K562 (cell line): ENCODE data around the gene RRBP1. TPM values are rescaled to one million over a fixed set of nuclear protein-coding genes. Genes with fewer than 3 reads are reported as not detected.

Experiments used
- FOXK1 ChIP-seq: sonication (generic); formaldehyde crosslinking; IDR thresholded peaks from 2 replicates; pipeline ENCODE4 v1.8.0; 2022; ENCODE audit warnings: missing genetic modification reagents, mild to moderate bottlenecking, borderline replicate concordance
- MCM2 ChIP-seq: fragments of 450-650 bp; IDR thresholded peaks from 2 replicates; pipeline ENCODE4 v1.6.1; 2017; ENCODE audit warnings: low read depth, mild to moderate bottlenecking
- MYBL2 ChIP-seq, 2 experiments: fragments of 450-650 bp in 1 of 2; sonication (generic) in 1 of 2; formaldehyde crosslinking in 1 of 2; IDR thresholded peaks; 2 replicates each; pipeline versions ENCODE4 v1.6.1 to v1.8.1; 2017 to 2022; ENCODE audit warnings: borderline replicate concordance in 1 of 2, inconsistent platforms in 1 of 2, low read depth in 1 of 2, mild to moderate bottlenecking in 1 of 2, missing genetic modification reagents in 1 of 2, moderate library complexity in 1 of 2
- NCOA6 ChIP-seq: fragments of 450-650 bp; IDR thresholded peaks from 2 replicates; pipeline ENCODE4 v1.6.1; 2017; ENCODE audit warnings: mild to moderate bottlenecking
- NR4A1 ChIP-seq, 2 experiments: fragments of 250-450 bp in 1 of 2; fragments of 450-650 bp in 1 of 2; sonication (Bioruptor Pico) in 1 of 2; IDR thresholded peaks; 2 replicates each; pipeline versions ENCODE4 v1.4.0 to v1.6.1; 2016 to 2020; ENCODE audit warnings: mild to moderate bottlenecking in 2 of 2, missing compliant biosample characterization in 1 of 2, missing genetic modification characterization in 1 of 2, moderate library complexity in 1 of 2
- RB1 ChIP-seq: fragments of 450-650 bp; IDR thresholded peaks from 2 replicates; pipeline ENCODE4 v1.6.1; 2017; ENCODE audit warnings: low read depth, mild to moderate bottlenecking
- ZNF407 ChIP-seq: fragments of 450-650 bp; IDR thresholded peaks from 2 replicates; pipeline ENCODE4 v1.6.1; 2016; ENCODE audit warnings: low read depth
- polyA plus RNA-seq, 8 experiments: library from polyadenylated mRNA; depleted of rRNA in 4 of 8; stranded (reverse) in 5 of 8; unstranded in 3 of 8; fragments of >200 nt; fragmentation: Nextera tagmentation in 2 of 8; fragmentation: Illumina TruSeq in 1 of 8; extraction: Ambion mirVana in 2 of 8; extraction: Trizol in 1 of 8; gene quantifications; 2 replicates each; pipeline versions ENCODE4 v1.2.1 to v1.2.3, GENCODE V29; 2011 to 2014; ENCODE audit warnings: inconsistent platforms in 1 of 8, missing spikeins in 1 of 8
- total RNA-seq, 7 experiments: library from RNA; depleted of rRNA in 6 of 7; stranded (reverse); fragments of >200 nt in 6 of 7; fragmentation: Illumina TruSeq in 2 of 7; extraction: Trizol in 2 of 7; gene quantifications; 2 replicates each; pipeline versions ENCODE4 v1.2.1 to v1.2.3, GENCODE V29; 2011 to 2021; ENCODE audit warnings: low replicate concordance in 1 of 7
- TF ChIP-seq, protein P1 (sequence below): fragments of 250-450 bp; sonication (Bioruptor Pico); IDR thresholded peaks from 2 replicates; pipeline ENCODE4 v1.8.0; 2021; ENCODE audit warnings: moderate library complexity, mild to moderate bottlenecking, inconsistent platforms
- TF ChIP-seq, protein P2 (sequence below), 2 experiments: IDR thresholded peaks; 2 replicates each; pipeline ENCODE4 v1.6.1; 2011; ENCODE audit warnings: borderline replicate concordance in 1 of 2, control low read depth in 1 of 2, low read depth in 1 of 2, low read length in 1 of 2, mild to moderate bottlenecking in 1 of 2, mixed read lengths in 1 of 2, moderate library complexity in 1 of 2; ENCODE audit not compliant: insufficient read depth in 1 of 2, insufficient read length in 1 of 2, poor library complexity in 1 of 2, severe bottlenecking in 1 of 2; ENCODE audit errors: extremely low read depth in 1 of 2
- TF ChIP-seq, protein P3 (sequence below): fragments of 250-450 bp; sonication (Bioruptor Pico); IDR thresholded peaks from 2 replicates; pipeline ENCODE4 v1.5.0; 2021; ENCODE audit warnings: mild to moderate bottlenecking, moderate library complexity

The RRBP1 gene
- total and polyA plus RNA-seq, 9 of the 15 experiments (the other 6 are each of a cell fraction or from before 2014, with no cell fraction given): 0.84 to 32.0 (median 17.6) TPM

DNA sequence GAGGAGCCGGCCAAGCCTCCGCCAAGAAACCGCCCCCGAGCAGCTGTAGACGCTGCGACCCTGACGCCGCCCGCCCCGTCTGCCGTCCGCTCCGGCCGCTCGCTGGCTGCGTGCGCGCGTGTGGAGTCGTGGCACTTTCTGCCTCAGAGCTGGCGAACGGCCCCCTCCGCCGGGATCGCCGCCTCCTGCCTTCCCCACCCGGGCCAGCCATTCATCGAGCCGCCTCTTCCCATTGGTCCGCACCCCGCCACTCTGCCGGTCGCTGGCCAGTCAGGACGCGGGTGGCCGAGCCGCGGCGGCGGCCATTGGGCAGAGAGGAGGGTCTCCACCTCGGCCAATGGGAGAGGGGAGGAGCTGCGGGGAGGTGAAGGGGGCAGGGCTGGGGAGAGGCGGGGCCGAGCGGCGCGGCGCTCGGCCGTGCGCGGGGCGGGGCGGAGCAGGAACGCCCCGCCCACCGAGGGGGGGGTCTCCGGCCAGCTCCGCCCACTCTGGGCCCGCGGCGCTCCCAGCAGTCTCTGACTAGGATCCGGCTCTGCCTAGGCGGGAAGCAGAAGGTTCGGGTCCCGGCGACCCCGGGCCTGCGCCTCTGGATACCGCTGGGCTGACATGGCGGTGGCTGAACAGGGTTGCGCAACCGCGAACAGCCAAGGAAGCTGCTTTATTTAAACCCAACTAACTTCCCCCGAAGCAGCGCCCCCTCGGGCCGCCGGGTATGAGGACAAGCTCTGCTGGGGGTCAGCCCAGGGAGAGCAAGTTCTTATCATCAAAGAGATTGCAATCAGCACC lies at the start of gene RRBP1 (continued):
- TF ChIP-seq RB1 (peak; percentile 62; the same call in 1 of the 2 replicates), ZNF407 (no peak), MCM2 (no peak), MYBL2 (IDR thresholded peaks at IDR 0.05; ENCODE audit: low read depth) (no peak), MYBL2 (CRISPR knock-in tag; IDR thresholded peaks at IDR 0.05; ENCODE audit: borderline replicate concordance) (no peak), NCOA6 (peak; percentile 76), NR4A1 (CRISPR knock-in tag; IDR thresholded peaks at IDR 0.05) (no peak), NR4A1 (tag; IDR thresholded peaks at IDR 0.05) (no peak), FOXK1 (CRISPR knock-in tag) (no peak)
- TF ChIP-seq, protein P1, sequence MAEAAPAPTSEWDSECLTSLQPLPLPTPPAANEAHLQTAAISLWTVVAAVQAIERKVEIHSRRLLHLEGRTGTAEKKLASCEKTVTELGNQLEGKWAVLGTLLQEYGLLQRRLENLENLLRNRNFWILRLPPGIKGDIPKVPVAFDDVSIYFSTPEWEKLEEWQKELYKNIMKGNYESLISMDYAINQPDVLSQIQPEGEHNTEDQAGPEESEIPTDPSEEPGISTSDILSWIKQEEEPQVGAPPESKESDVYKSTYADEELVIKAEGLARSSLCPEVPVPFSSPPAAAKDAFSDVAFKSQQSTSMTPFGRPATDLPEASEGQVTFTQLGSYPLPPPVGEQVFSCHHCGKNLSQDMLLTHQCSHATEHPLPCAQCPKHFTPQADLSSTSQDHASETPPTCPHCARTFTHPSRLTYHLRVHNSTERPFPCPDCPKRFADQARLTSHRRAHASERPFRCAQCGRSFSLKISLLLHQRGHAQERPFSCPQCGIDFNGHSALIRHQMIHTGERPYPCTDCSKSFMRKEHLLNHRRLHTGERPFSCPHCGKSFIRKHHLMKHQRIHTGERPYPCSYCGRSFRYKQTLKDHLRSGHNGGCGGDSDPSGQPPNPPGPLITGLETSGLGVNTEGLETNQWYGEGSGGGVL (CRISPR knock-in tag): no peak
- TF ChIP-seq, protein P2, sequence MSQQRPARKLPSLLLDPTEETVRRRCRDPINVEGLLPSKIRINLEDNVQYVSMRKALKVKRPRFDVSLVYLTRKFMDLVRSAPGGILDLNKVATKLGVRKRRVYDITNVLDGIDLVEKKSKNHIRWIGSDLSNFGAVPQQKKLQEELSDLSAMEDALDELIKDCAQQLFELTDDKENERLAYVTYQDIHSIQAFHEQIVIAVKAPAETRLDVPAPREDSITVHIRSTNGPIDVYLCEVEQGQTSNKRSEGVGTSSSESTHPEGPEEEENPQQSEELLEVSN (IDR thresholded peaks at IDR 0.05; ENCODE audit: borderline replicate concordance in 1 of 2, extremely low read depth in 1 of 2, insufficient read depth in 1 of 2, insufficient read length in 1 of 2, low read depth in 1 of 2, low read length in 1 of 2, poor library complexity in 1 of 2, severe bottlenecking in 1 of 2): peak in 1 of 2 experiments; percentile 34
- TF ChIP-seq, protein P3, sequence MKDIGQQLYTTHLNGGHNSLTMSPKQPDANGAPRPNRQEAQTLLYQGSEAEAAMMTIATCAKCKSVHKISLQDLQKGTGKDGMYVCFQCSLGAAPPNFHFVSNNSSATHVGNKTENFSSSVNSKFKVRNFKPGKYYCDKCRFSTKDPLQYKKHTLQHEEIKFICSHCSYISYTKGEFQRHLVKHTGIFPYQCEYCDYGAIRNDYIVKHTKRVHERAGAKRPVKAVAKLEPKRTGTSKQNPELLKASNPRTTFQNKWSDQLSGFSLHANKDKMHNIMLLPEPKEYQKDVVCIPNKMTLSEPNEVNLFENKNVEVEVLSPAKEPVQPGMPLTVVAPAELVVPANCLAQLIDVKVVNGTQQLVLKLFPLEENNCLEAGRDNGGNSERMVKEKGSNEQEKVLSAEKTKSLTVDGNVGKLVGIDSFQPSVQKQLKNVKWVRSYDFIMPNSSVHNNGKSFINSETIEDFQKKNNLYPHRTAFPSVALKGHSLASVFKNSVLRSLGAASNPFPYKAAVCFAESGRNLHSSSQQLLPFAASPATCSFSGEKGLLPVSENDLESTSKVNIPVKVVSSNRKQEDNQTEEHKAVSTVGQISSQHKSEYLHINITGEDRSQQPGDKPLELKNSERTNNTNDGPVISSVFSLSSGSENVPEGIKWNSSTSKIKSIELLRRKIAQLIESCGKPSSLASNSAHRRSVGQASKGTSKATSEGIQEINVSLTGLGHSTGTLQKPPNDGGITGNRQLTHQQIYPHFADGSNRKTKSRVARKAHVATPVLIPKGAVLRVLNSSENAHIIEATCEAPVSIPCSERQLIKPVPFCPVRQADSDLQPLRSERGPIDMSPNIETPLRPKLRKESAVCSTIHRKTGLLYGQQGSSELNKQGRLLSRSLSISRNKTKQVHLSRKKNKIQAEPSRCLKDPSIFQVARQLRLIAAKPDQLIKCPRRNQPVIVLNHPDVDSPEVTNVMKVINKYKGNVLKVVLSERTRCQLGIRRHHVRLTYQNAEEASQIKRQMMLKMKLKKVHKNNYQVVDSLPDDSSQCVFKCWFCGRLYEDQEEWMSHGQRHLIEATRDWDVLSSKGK: no peak
